Measurements from ENCODE around the gene ZGPAT. TPM values are rescaled to one million over a fixed set of nuclear protein-coding genes. Genes with fewer than 3 reads are reported as not detected.

ZGPAT gene
- total and polyA plus RNA-seq, 10 of the 15 experiments (the other 5 are each of a cell fraction or from before 2014, with no cell fraction given), result 0.58 to 52.9 (median 18.0) TPM

DNA sequence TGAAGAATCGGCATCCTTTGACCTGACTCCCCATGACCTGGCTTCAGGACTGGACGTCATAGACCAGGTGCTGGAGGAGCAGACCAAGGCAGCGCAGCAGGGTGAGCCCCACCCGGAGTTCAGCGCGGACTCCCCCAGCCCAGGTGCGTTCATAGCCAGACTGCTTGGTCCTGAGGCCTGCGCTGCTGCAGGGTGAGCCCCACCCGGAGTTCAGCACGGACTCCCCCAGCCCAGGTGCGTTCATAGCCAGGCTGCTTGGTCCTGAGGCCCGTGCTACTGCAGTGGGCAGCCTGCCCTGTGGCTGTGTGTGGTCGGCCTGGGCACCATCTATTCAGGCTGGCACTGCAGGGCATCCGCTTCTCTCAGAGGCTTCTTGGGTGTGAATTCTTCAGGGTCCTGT, 33.9 kb upstream of the ZGPAT start:
- no peak overlapping the region for H3K9ac ChIP-seq (ENCODE audit: control insufficient read depth, insufficient read depth, low read length)
- H3K27me3 ChIP-seq (replicated peaks in 1 of 2; ENCODE audit: control insufficient read depth in 2 of 2, insufficient read depth in 2 of 2, low read length in 1 of 2), result no peaks in the 10 kb centered on the region
- ChIA-PET POLR2A (no interaction called here), SMC1A (ENCODE audit: uncharacterized antibody, unreplicated experiment) (no interaction called here), CTCF (interaction anchor here (0.7 kb wide), 1 partner anchor 83 kb away, joined by 3 read pairs; no protein-coding TSS in a partner anchor), RAD21 (ENCODE audit: unreplicated experiment) (no interaction called here)
- DNase-seq (ENCODE audit: low read depth, low spot score), result no peak
- H3K36me3 ChIP-seq (ENCODE audit: control insufficient read depth in 2 of 2, insufficient read depth in 2 of 2, low read length in 1 of 2), result peaks cover 1 to 4% of the 10 kb centered on the region in 2 experiments; a peak in 2 of 4 replicates
- no peaks in the 10 kb centered on the region for H3K4me1 ChIP-seq (ENCODE audit: control insufficient read depth, insufficient read depth, low read length)
- no peaks in the 10 kb centered on the region for H3K9me3 ChIP-seq (replicated peaks; ENCODE audit: control insufficient read depth, insufficient read depth, low read length)
- H3K4me2 ChIP-seq (ENCODE audit: control insufficient read depth, insufficient read depth), result no peak overlapping the region
- intact Hi-C loops (cut with micrococcal nuclease; ENCODE audit: unreplicated experiment), result no loop called here
- ATAC-seq, result no peak
- H3K79me2 ChIP-seq (ENCODE audit: control insufficient read depth, insufficient read depth, low read length), result no peaks in the 10 kb centered on the region
- BruUV-seq (replicated peaks), result no TSS peak
- FAIRE-seq, result no peak
- no peaks in the 10 kb centered on the region for H4K20me1 ChIP-seq (ENCODE audit: control insufficient read depth, insufficient read depth)
- H3K27ac ChIP-seq (ENCODE audit: control insufficient read depth, insufficient read depth), result no peak overlapping the region
- no peak overlapping the region for H3K4me3 ChIP-seq
- 89% methylated on average over 14 of the region's 14 CpGs for WGBS (ENCODE audit: insufficient coverage, insufficient replicate concordance, low lambda C conversion rate, missing lambda C conversion rate)
- TF ChIP-seq RAD51 (IDR thresholded peaks at IDR 0.05) (no peak), TARDBP (IDR thresholded peaks at IDR 0.05; ENCODE audit: borderline replicate concordance) (no peak), NFYA (IDR thresholded peaks at IDR 0.05; ENCODE audit: borderline replicate concordance, low read depth, low read length) (no peak), GABPA (IDR thresholded peaks at IDR 0.05; ENCODE audit: low read depth) (no peak), PML (IDR thresholded peaks at IDR 0.05; ENCODE audit: low read length) (no peak), SREBF1 (IDR thresholded peaks at IDR 0.05; ENCODE audit: low read length) (no peak)
- H2AFZ ChIP-seq (ENCODE audit: control insufficient read depth, low read depth, low read length), result no peak overlapping the region
- in situ Hi-C loops (cut with MboI), result no loop called here

- H4K20me1 ChIP-seq (ENCODE audit: control insufficient read depth, insufficient read depth), result no peaks in the 10 kb centered on the region
- SMC1A ChIA-PET (ENCODE audit: uncharacterized antibody, unreplicated experiment), result no interaction called here
- H3K27ac ChIP-seq (ENCODE audit: control insufficient read depth, insufficient read depth), result no peak overlapping the region
- H3K79me2 ChIP-seq (ENCODE audit: control insufficient read depth, insufficient read depth, low read length), result no peaks in the 10 kb centered on the region
- H3K4me3 ChIP-seq, result no peak overlapping the region
- DNase-seq (ENCODE audit: low read depth, low spot score) (no peak), ATAC-seq (no peak), FAIRE-seq (no peak)
- H3K4me2 ChIP-seq (ENCODE audit: control insufficient read depth, insufficient read depth), result no peak overlapping the region
- no peaks in the 10 kb centered on the region for H3K27me3 ChIP-seq (replicated peaks in 1 of 2; ENCODE audit: control insufficient read depth in 2 of 2, insufficient read depth in 2 of 2, low read length in 1 of 2)
- no peaks in the 10 kb centered on the region for H3K4me1 ChIP-seq (ENCODE audit: control insufficient read depth, insufficient read depth, low read length)
- in situ Hi-C loops (cut with MboI), result no loop called here
- BruUV-seq (replicated peaks), result no TSS peak
- CTCF ChIA-PET, result no interaction called here
- 96% methylated on average over 20 of the region's 20 CpGs for WGBS (ENCODE audit: insufficient coverage, insufficient replicate concordance, low lambda C conversion rate, missing lambda C conversion rate)
- POLR2A ChIA-PET, result no interaction called here
- H3K36me3 ChIP-seq (ENCODE audit: control insufficient read depth in 2 of 2, insufficient read depth in 2 of 2, low read length in 1 of 2), result peaks cover 1 to 4% of the 10 kb centered on the region in 2 experiments; a peak in 2 of 4 replicates
- RAD21 ChIA-PET (ENCODE audit: unreplicated experiment), result no interaction called here
- H3K9ac ChIP-seq (ENCODE audit: control insufficient read depth, insufficient read depth, low read length), result no peak overlapping the region
- no peaks in the 10 kb centered on the region for H3K9me3 ChIP-seq (replicated peaks; ENCODE audit: control insufficient read depth, insufficient read depth, low read length)
- intact Hi-C loops (cut with micrococcal nuclease; ENCODE audit: unreplicated experiment), result no loop called here
- H2AFZ ChIP-seq (ENCODE audit: control insufficient read depth, low read depth, low read length), result no peak overlapping the region
- TF ChIP-seq PBX3 (IDR thresholded peaks at IDR 0.05; ENCODE audit: insufficient replicate concordance, low read depth, low read length), result no peak
- no peak for TF ChIP-seq NR2C2 (IDR thresholded peaks at IDR 0.05; ENCODE audit: borderline replicate concordance, control insufficient read depth, insufficient read length, low read depth)
- TF ChIP-seq POLR2AphosphoS2 (IDR thresholded peaks at IDR 0.05; ENCODE audit: low read depth, low read length), result no peak
- TF ChIP-seq KLF5 (IDR thresholded peaks at IDR 0.05; ENCODE audit: partially characterized antibody), result no peak
- no peak for TF ChIP-seq BMI1 (IDR thresholded peaks at IDR 0.05; ENCODE audit: borderline replicate concordance)
- TF ChIP-seq SP1 (IDR thresholded peaks at IDR 0.05; ENCODE audit: low read depth, low read length), result no peak
- TF ChIP-seq RAD51 (IDR thresholded peaks at IDR 0.05), result no peak
- no peak for TF ChIP-seq CREB1 (IDR thresholded peaks at IDR 0.05; ENCODE audit: low read depth)
- no peak for TF ChIP-seq CREM (IDR thresholded peaks at IDR 0.05; ENCODE audit: low read depth)
- TF ChIP-seq HDAC6 (IDR thresholded peaks at IDR 0.05; ENCODE audit: unreplicated experiment), result no peak
- TF ChIP-seq ETV6 (conservative IDR thresholded peaks at IDR 0.05 in 1 of 2, IDR thresholded peaks at IDR 0.05 in 1 of 2; ENCODE audit: borderline replicate concordance in 1 of 2, low read depth in 1 of 2), result no peak
- no peak for TF ChIP-seq ATF2 (IDR thresholded peaks at IDR 0.05; ENCODE audit: low read length)
These were observed 32.0 kb upstream of the ZGPAT start for GRCh38 chr20:63675681-63676368.

Measured in GM12878 (cell line).